CD8-positive, alpha-beta memory T cell (primary cell): Measurements from ENCODE around the gene HSD17B10. TPM values are rescaled to one million over a fixed set of nuclear protein-coding genes. Genes with fewer than 3 reads are reported as not detected.

Experiments
- CTCF ChIA-PET: fragments of 350-600 bp; sonication (Branson Sonifier 250); formaldehyde crosslinking; loops from one replicate; lab custom pipeline; 2021; ENCODE audit warnings: antibody characterized with exemption; lab: Charles Lee
- POLR2A ChIA-PET: fragments of 350-600 bp; sonication (Branson Sonifier 250); formaldehyde crosslinking; loops from one replicate; lab custom pipeline; 2021; ENCODE audit warnings: antibody characterized with exemption; lab: Charles Lee
- DNase-seq, 5 donors: peaks; one replicate each; pipeline versions ENCODE4 v3.0.0 to v3.0.0-alpha.2; 2020 to 2022; ENCODE audit warnings: mixed read lengths in 1 of 5
- H3K27ac ChIP-seq: one replicate; pipeline ENCODE4 v1.7.0; 2013; ENCODE audit warnings: low read depth, mild to moderate bottlenecking, low read length, moderate library complexity
- H3K27me3 ChIP-seq: 2 replicates; pipeline ENCODE4 v1.7.0; 2013; ENCODE audit warnings: low read length, mild to moderate bottlenecking; ENCODE audit not compliant: insufficient read depth, poor library complexity, severe bottlenecking
- H3K36me3 ChIP-seq: 2 replicates; pipeline ENCODE4 v1.7.0; 2013; ENCODE audit warnings: mild to moderate bottlenecking, low read length, moderate library complexity; ENCODE audit not compliant: insufficient read depth
- H3K4me1 ChIP-seq: 2 replicates; pipeline ENCODE4 v1.7.0; 2013; ENCODE audit warnings: mild to moderate bottlenecking, low read length, moderate library complexity; ENCODE audit not compliant: insufficient read depth
- H3K4me3 ChIP-seq: 2 replicates; pipeline ENCODE4 v1.7.0; 2013; ENCODE audit warnings: mild to moderate bottlenecking, low read length
- H3K9me3 ChIP-seq: 2 replicates; pipeline ENCODE4 v1.7.0; 2013; ENCODE audit warnings: mild to moderate bottlenecking, low read length
- H3K27ac Mint-ChIP-seq, 8 donors: one replicate each; pipeline ENCODE4 v1.8.0; 2020 to 2021; ENCODE audit warnings: mixed read lengths in 8 of 8, mild to moderate bottlenecking in 6 of 8, inconsistent platforms in 3 of 8, moderate library complexity in 3 of 8
- H3K27me3 Mint-ChIP-seq, 2 donors: one replicate each; pipeline ENCODE4 v1.8.0; 2020 to 2021; ENCODE audit warnings: mixed read lengths in 2 of 2, mild to moderate bottlenecking in 1 of 2, moderate library complexity in 1 of 2
- H3K36me3 Mint-ChIP-seq, 3 donors: one replicate each; pipeline ENCODE4 v1.8.0; 2020 to 2021; ENCODE audit warnings: mixed read lengths in 3 of 3, inconsistent platforms in 1 of 3, mild to moderate bottlenecking in 1 of 3
- H3K4me1 Mint-ChIP-seq, 3 donors: one replicate each; pipeline ENCODE4 v1.8.0; 2020 to 2021; ENCODE audit warnings: mixed read lengths in 3 of 3, inconsistent platforms in 1 of 3, mild to moderate bottlenecking in 1 of 3
- H3K4me3 Mint-ChIP-seq, 7 donors: one replicate each; pipeline ENCODE4 v1.8.0; 2020 to 2021; ENCODE audit warnings: mixed read lengths in 7 of 7, mild to moderate bottlenecking in 6 of 7, moderate library complexity in 4 of 7, inconsistent platforms in 2 of 7
- H3K9me3 Mint-ChIP-seq, 5 donors: one replicate each; pipeline ENCODE4 v1.8.0; 2020 to 2022; ENCODE audit warnings: mixed read lengths in 5 of 5, mild to moderate bottlenecking in 3 of 5, moderate library complexity in 2 of 5, inconsistent platforms in 1 of 5
- polyA plus RNA-seq: library from polyadenylated mRNA; unstranded; fragments of 300-500 nt; fragmentation: Illumina TruSeq; gene quantifications from one replicate; pipeline ENCODE4 v1.2.3, GENCODE V29; 2021
- total RNA-seq, 2 experiments: library from RNA; stranded (reverse); gene quantifications; one replicate each; pipeline ENCODE4 v1.2.3, GENCODE V29; 2021

Gene HSD17B10
- total and polyA plus RNA-seq, 3 experiments from 2014 or later = 150 to 155 (median 151) TPM

DNA sequence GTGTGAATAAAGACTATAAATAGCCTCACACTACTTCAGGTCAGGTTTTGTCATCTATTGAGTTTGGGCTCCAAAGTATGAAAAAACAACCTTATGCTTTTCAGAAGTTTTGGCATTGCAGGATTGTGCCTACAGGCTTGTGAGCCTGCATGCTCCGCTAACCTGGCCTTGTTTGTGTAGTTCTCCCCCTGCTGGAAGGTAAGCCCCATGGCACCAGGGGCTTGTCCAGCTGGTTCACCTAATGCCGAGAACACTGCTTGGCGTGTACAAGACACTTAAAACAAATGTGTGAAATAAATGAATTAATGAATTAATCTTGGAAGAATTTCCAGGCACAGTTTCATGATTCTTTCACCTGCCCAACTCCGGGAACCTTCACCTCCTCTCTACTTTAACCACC lies 1.8 kb upstream of the HSD17B10 start:
- peaks cover 14% of the 10 kb centered on the region for H3K4me1 ChIP-seq
- H3K4me3 ChIP-seq = no peak overlapping the region
- no peaks in the 10 kb centered on the region for H3K9me3 ChIP-seq
- Mint-ChIP-seq H3K4me1 (peaks cover 19 to 21% (median 19%) of the 10 kb centered on the region in 3 donors), H3K9me3 (no peaks in the 10 kb centered on the region), H3K36me3 (peaks cover 0 to 14% (median 0%) of the 10 kb centered on the region in 3 donors), H3K4me3 (peak overlapping the region in 2 of 7 donors; percentile 26 to 32), H3K27ac (peak overlapping the region in 2 of 8 donors; percentile 23 to 29), H3K27me3 (peaks cover 0 to 11% of the 10 kb centered on the region in 2 donors)
- ChIA-PET POLR2A (no interaction called here), CTCF (interaction anchor here (1.6 to 3.1 kb wide), 4 partner anchors 13 to 148 kb away, joined by 3 to 13 read pairs (median 11); partner anchors contain the start of genes RIBC1 and SMC1A)
- H3K27ac ChIP-seq = no peak overlapping the region
- no peaks in the 10 kb centered on the region for H3K27me3 ChIP-seq
- peaks cover 4% of the 10 kb centered on the region for H3K36me3 ChIP-seq
- peak; percentile 37 to 71 (median 67) for DNase-seq

DNA sequence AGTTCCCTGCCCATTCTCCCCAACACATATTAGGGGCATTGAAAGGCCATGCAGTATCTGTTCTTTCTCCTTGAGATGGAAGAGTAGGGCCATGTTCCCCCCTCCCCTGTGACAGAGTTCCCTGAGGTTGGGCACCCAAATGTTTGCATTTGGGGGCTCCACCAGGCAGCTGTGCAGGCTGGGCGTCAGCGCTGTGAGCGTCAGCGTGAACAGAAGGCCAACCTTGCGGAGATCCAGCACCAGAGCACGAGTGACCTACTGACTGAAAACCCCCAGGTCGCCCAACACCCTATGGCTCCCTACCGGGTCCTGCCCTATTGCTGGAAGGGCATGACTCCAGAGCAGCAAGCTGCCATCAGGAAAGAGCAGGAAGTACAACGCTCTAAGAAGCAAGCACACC lies 3.9 kb downstream of the HSD17B10 start:
- Histone ChIP-seq H3K36me3 (peaks cover 4% of the 10 kb centered on the region), H3K4me1 (peaks cover 14% of the 10 kb centered on the region), H3K27ac (no peak overlapping the region), H3K4me3 (no peak overlapping the region), H3K27me3 (no peaks in the 10 kb centered on the region), H3K9me3 (no peaks in the 10 kb centered on the region)
- CTCF ChIA-PET = interaction anchor here (1.0 kb wide), 1 partner anchor 112 kb away, joined by 3 read pairs; no protein-coding TSS in a partner anchor
- no peak overlapping the region for H3K27ac Mint-ChIP-seq
- peaks cover 14 to 17% (median 14%) of the 10 kb centered on the region in 3 donors for H3K4me1 Mint-ChIP-seq
- POLR2A ChIA-PET = no interaction called here
- peaks cover 0 to 10% of the 10 kb centered on the region in 2 donors for H3K27me3 Mint-ChIP-seq
- DNase-seq = no peak
- no peaks in the 10 kb centered on the region for H3K9me3 Mint-ChIP-seq
- peak overlapping the region in 1 of 7 donors; percentile 30 for H3K4me3 Mint-ChIP-seq
- H3K36me3 Mint-ChIP-seq = peaks cover 0 to 41% (median 0%) of the 10 kb centered on the region in 3 donors

DNA sequence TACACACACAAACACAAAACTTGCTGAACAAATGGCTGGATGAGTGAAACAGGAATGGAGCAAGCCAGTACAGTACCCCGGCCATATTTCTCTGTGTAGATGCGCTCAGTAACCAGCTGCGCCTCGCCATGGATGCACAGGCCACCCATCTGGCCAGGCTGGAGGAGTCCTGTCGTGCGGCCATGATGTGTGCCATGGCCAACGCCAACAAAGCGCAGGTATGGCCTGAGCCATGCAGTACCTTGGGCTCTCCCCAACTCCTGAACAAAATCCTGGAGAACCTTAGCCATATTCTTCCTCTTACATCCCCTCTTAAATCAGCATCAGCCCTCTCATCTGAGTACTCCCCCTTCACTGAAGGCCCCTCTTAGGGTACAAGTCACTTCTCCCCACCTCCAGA lies 4.4 kb downstream of the HSD17B10 start:
- ChIA-PET CTCF (no interaction called here), POLR2A (no interaction called here)
- no peaks in the 10 kb centered on the region for H3K9me3 ChIP-seq
- no peak overlapping the region for H3K27ac ChIP-seq
- Mint-ChIP-seq H3K4me1 (peaks cover 11 to 13% (median 12%) of the 10 kb centered on the region in 3 donors), H3K36me3 (peaks cover 0 to 41% (median 0%) of the 10 kb centered on the region in 3 donors), H3K4me3 (peak overlapping the region in 1 of 7 donors; percentile 30), H3K27ac (peak overlapping the region in 1 of 8 donors; percentile 77), H3K9me3 (no peaks in the 10 kb centered on the region), H3K27me3 (peaks cover 0 to 10% of the 10 kb centered on the region in 2 donors)
- H3K4me3 ChIP-seq = no peak overlapping the region
- H3K36me3 ChIP-seq = peaks cover 4% of the 10 kb centered on the region
- H3K4me1 ChIP-seq = peaks cover 10% of the 10 kb centered on the region
- H3K27me3 ChIP-seq = no peaks in the 10 kb centered on the region
- no peak for DNase-seq

DNA sequence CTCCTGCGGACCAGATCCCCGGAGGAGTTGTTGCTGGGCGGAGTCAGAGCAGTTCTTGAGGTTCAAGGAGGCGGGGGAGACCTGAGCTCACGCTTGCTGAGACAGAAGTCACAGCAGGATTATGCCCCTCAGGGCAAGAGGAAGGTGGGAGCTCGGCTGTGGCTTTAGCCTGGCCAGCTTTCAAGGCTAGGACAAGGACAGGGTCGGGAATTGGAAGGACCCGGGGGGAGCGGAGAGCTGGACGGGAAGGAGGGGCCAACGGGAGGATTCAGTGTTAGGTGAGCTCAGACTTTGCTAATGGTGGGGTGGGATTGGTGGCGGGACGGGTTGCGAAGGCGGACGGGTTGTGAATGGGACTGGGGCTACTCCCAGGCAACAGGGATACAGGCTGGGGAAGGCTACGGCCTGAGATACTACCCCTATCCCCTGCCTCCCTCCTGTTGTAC lies 11.3 kb downstream of the HSD17B10 start, which contains the start of gene RIBC1:
TSS of gene RIBC1 (plus strand) at position 13 of the 446 bp plus-strand sequence. CDS start 3,404 bp downstream, outside the sequence.
- no peaks in the 10 kb centered on the region for H3K9me3 ChIP-seq
- H3K9me3 Mint-ChIP-seq = no peaks in the 10 kb centered on the region
- H3K4me3 Mint-ChIP-seq = peak within 1 kb of the TSS; percentile 90 to 99 (median 94)
- H3K27ac Mint-ChIP-seq = peak within 1 kb of the TSS; percentile 88 to 100 (median 99)
- H3K36me3 Mint-ChIP-seq = peaks cover 0 to 16% (median 1%) of the 10 kb centered on the region in 3 donors
- ChIA-PET CTCF (interaction anchor here (0.5 to 1.7 kb wide), 4 partner anchors 10 to 32 kb away, joined by 3 to 13 read pairs (median 4); no protein-coding TSS in a partner anchor), POLR2A (interaction anchor here (0.7 to 1.2 kb wide), 4 partner anchors 104 to 1217 kb away, joined by 3 to 6 read pairs (median 4); partner anchors contain the start of gene KDM5C)
- DNase-seq = no peak
- H3K4me1 Mint-ChIP-seq = peaks cover 27 to 34% (median 31%) of the 10 kb centered on the region in 3 donors
- H3K4me3 ChIP-seq = peak within 1 kb of the TSS; percentile 82
- peaks cover 20% of the 10 kb centered on the region for H3K4me1 ChIP-seq
- H3K36me3 ChIP-seq = no peaks in the 10 kb centered on the region
- peaks cover 0 to 2% of the 10 kb centered on the region in 2 donors for H3K27me3 Mint-ChIP-seq
- peak within 1 kb of the TSS; percentile 98 for H3K27ac ChIP-seq
- no peaks in the 10 kb centered on the region for H3K27me3 ChIP-seq

DNA sequence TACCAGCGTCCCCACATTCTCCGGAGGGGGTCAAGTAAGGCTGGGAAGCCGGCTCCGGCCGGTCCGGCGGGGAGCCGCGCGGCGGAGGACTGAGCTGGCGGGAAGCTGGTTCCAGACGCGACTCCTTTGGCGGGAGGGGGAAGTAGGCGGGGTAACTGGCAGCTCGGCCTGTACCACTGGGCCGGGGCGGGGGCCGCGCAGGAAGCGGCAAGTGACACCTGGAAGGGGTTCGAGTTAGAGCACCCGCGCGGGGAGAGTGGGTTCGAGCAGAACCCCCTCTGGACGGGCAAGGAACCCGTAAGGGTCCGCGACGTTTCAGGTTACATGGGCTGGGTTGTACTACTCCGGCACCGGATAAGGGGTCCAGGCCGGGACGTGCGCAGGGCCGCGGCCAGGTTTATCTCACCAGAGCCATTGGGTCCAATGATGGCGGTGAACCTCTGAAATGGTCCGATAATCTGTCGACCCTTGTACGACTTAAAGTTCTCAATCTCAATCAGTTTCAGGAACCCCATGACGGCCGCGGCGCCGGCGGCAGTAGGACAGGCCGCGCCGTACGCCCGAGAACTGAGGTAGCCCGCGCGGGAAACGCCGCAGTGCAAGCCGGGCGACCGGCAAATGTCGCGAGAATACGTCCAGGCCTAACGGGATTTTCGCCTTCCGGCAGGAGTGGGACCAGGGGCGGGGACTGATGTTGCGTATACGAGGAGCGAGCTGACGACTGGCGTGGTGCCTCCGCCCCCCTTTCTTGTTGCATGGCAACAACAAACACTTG lies 11.9 kb downstream of the HSD17B10 start, which contains the start of gene SMC1A:
TSS of gene SMC1A (minus strand) at position 569 of the 775 bp plus-strand sequence. CDS start at position 515, 54 bp downstream.
- DNase-seq = peak; percentile 89 to 99 (median 98)
- Histone ChIP-seq H3K4me3 (peak within 1 kb of the TSS; percentile 82), H3K27me3 (no peaks in the 10 kb centered on the region), H3K27ac (peak within 1 kb of the TSS; percentile 98), H3K36me3 (no peaks in the 10 kb centered on the region), H3K9me3 (no peaks in the 10 kb centered on the region), H3K4me1 (peaks cover 20% of the 10 kb centered on the region)
- ChIA-PET POLR2A (interaction anchor here (0.7 to 1.2 kb wide), 4 partner anchors 103 to 1217 kb away, joined by 3 to 6 read pairs (median 4); partner anchors contain the start of gene KDM5C), CTCF (interaction anchor here (0.5 to 1.7 kb wide), 4 partner anchors 9 to 31 kb away, joined by 3 to 13 read pairs (median 4); no protein-coding TSS in a partner anchor)
- Mint-ChIP-seq H3K36me3 (peaks cover 0 to 16% (median 1%) of the 10 kb centered on the region in 3 donors), H3K27ac (peak within 1 kb of the TSS; percentile 88 to 100 (median 99)), H3K9me3 (no peaks in the 10 kb centered on the region), H3K4me3 (peak within 1 kb of the TSS; percentile 90 to 99 (median 94)), H3K27me3 (peaks cover 0 to 1% of the 10 kb centered on the region in 2 donors), H3K4me1 (peaks cover 32 to 40% (median 36%) of the 10 kb centered on the region in 3 donors)

DNA sequence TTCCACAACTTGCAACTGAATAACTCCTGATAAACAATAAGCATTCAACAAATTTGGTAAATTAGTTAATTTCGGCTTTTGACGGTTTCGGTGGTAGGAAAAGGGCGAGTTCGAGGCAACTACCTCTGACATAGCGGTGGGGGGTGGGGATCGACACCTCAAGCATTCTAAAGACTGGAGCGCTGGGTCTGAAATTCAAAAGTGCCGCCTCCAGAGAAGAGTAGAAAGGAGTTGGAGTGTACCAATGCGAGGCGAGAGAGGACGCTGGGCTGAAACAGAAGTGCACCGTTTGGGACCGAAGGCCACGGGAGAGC lies 12.4 kb downstream of the HSD17B10 start:
- Histone ChIP-seq H3K4me3 (peak overlapping the region; percentile 82), H3K4me1 (peaks cover 20% of the 10 kb centered on the region), H3K9me3 (no peaks in the 10 kb centered on the region), H3K36me3 (no peaks in the 10 kb centered on the region), H3K27ac (peak overlapping the region; percentile 98), H3K27me3 (no peaks in the 10 kb centered on the region)
- Mint-ChIP-seq H3K27me3 (no peaks in the 10 kb centered on the region), H3K27ac (peak overlapping the region; percentile 88 to 100 (median 99)), H3K4me3 (peak overlapping the region; percentile 90 to 99 (median 94)), H3K4me1 (peaks cover 32 to 40% (median 36%) of the 10 kb centered on the region in 3 donors), H3K9me3 (no peaks in the 10 kb centered on the region), H3K36me3 (peaks cover 0 to 16% (median 1%) of the 10 kb centered on the region in 3 donors)
- ChIA-PET POLR2A (no interaction called here), CTCF (interaction anchor here (1.4 to 1.7 kb wide), 2 partner anchors 9 to 14 kb away, joined by 6 to 13 read pairs; no protein-coding TSS in a partner anchor)
- DNase-seq = no peak

DNA sequence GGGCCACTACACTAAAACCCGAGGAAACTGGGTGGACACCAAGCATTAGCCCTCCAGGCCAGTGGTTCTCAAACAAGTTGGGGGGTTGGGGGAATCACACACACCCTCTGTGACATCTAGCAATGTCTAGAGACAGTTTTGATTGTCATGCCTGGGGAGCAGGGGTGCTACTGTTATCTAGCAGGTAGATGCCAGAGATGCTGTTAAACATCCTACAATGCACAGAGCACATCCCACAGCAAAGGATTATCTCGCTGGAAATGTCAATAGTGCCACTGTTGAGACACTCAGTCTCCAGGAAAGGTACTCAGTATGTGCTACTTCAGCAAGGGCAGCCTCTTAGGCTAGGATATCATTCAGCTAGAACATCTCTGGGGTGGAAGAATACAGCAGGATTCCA lies 13.0 kb downstream of the HSD17B10 start:
- POLR2A ChIA-PET = interaction anchor here (1.6 kb wide), 1 partner anchor 133 kb away, joined by 3 read pairs; no protein-coding TSS in a partner anchor
- Mint-ChIP-seq H3K4me3 (peak overlapping the region; percentile 90 to 99 (median 94)), H3K4me1 (peaks cover 32 to 40% (median 36%) of the 10 kb centered on the region in 3 donors), H3K9me3 (no peaks in the 10 kb centered on the region), H3K36me3 (peaks cover 0 to 16% (median 1%) of the 10 kb centered on the region in 3 donors), H3K27ac (peak overlapping the region in 7 of 8 donors; percentile 88 to 100 (median 99)), H3K27me3 (no peaks in the 10 kb centered on the region)
- Histone ChIP-seq H3K9me3 (no peaks in the 10 kb centered on the region), H3K27me3 (no peaks in the 10 kb centered on the region), H3K27ac (peak overlapping the region; percentile 98), H3K36me3 (no peaks in the 10 kb centered on the region), H3K4me3 (peak overlapping the region; percentile 82), H3K4me1 (peaks cover 20% of the 10 kb centered on the region)
- CTCF ChIA-PET = interaction anchor here (0.6 kb wide), 1 partner anchor 588 kb away, joined by 3 read pairs; no protein-coding TSS in a partner anchor
- no peak for DNase-seq
